Esophagus squamous epithelium (tissue), 5 donors: ENCODE data around the gene ACR. TPM values are rescaled to one million over a fixed set of nuclear protein-coding genes. Genes with fewer than 3 reads are reported as not detected.
A peak's percentile ranks its signal among the peaks of the same experiment; 100 is the strongest.

Experiments used
- DNase-seq: peaks from one replicate; lab custom pipeline; 2025; lab: John Stamatoyannopoulos, UW
- H3K27ac ChIP-seq, 4 donors: fragments of 200-600 bp; sonication (generic); one replicate each; pipeline ENCODE4 v1.5.1; 2016 to 2019; ENCODE audit warnings: mild to moderate bottlenecking in 1 of 4
- H3K27me3 ChIP-seq, 4 donors: fragments of 200-600 bp; sonication (generic); 1 replicate in 3 of 4; 2 replicates in 1 of 4; pipeline versions ENCODE4 v1.5.1 to v1.6.0; 2017 to 2021; ENCODE audit warnings: antibody characterized with exemption in 1 of 4
- H3K36me3 ChIP-seq, 3 donors: fragments of 200-600 bp; sonication (generic); one replicate each; pipeline ENCODE4 v1.5.1; 2016 to 2019
- H3K4me1 ChIP-seq, 3 donors: fragments of 200-600 bp; sonication (generic); one replicate each; pipeline ENCODE4 v1.5.1; 2017 to 2019
- H3K4me3 ChIP-seq, 4 donors: fragments of 200-600 bp; sonication (generic); 1 replicate in 3 of 4; 2 replicates in 1 of 4; pipeline ENCODE4 v1.5.1; 2016 to 2019; ENCODE audit warnings: mild to moderate bottlenecking in 2 of 4, moderate library complexity in 1 of 4
- H3K9me3 ChIP-seq, 3 donors: fragments of 200-600 bp; sonication (generic); one replicate each; pipeline ENCODE4 v1.5.1; 2016 to 2019
- POLR2A ChIP-seq, 4 donors: fragments of 450-650 bp; IDR thresholded peaks; one replicate each; pipeline ENCODE4 v1.6.1; 2017; ENCODE audit warnings: antibody characterized with exemption in 4 of 4, mild to moderate bottlenecking in 4 of 4, moderate library complexity in 3 of 4
- WGBS, 2 donors: methylation state at CpG; one replicate each; pipeline ENCODE4 v1.1.5; 2018; 5-methylcytosine and 5-hydroxymethylcytosine counted together
- intact Hi-C: fragments of 100-400 bp; cut with DNase I; formaldehyde crosslinking; loops from one replicate; pipeline ENCODE4 v1.15.0; 2022
- total RNA-seq, 4 donors: library from RNA; depleted of rRNA; stranded (reverse); fragments of >200 nt; gene quantifications; one replicate each; pipeline ENCODE4 v1.1.0, GENCODE V29; 2016
- TF ChIP-seq, protein P1 (sequence below), 6 experiments: fragments of 450-650 bp in 4 of 6; fragments of 200-600 bp in 2 of 6; sonication (generic) in 2 of 6; IDR thresholded peaks; one replicate each; pipeline ENCODE4 v1.5.1; 2016 to 2019; ENCODE audit warnings: antibody characterized with exemption in 6 of 6, mild to moderate bottlenecking in 4 of 6, moderate library complexity in 4 of 6
- donor health status: DM: yes; HTN: yes; CAD: no.

The ACR gene
- total RNA-seq, 4 donors from 2014 or later = not detected

DNA sequence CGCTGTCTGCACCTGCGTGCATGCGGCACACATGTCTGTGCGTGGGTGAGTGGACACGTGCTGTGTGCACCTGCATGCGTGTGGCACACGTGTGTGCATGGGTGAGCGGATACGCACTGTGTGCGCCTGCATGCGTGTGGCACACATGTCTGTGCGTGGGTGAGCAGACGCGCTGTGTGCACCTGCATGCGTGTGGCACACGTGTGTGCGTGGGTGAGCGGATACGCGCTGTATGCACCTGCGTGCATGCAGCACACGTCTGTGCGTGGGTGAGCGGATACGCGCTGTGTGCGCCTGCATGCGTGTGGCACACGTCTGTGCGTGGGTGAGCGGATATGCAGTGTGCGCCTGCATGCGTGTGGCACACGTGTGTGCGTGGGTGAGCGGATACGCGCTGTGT is 27.1 kb upstream of the ACR start:
- Histone ChIP-seq H3K4me1 (peaks cover 0 to 10% (median 5%) of the 10 kb centered on the region in 3 donors), H3K27ac (no peak overlapping the region), H3K4me3 (no peak overlapping the region), H3K9me3 (no peaks in the 10 kb centered on the region), H3K27me3 (no peaks in the 10 kb centered on the region), H3K36me3 (peaks cover 0 to 32% (median 0%) of the 10 kb centered on the region in 3 donors)
- 90 to 92% methylated on average over 30 to 38 of the region's 38 CpGs for WGBS, 2 donors
- TF ChIP-seq POLR2A (IDR thresholded peaks at IDR 0.05) = no peak
- TF ChIP-seq, protein P1, sequence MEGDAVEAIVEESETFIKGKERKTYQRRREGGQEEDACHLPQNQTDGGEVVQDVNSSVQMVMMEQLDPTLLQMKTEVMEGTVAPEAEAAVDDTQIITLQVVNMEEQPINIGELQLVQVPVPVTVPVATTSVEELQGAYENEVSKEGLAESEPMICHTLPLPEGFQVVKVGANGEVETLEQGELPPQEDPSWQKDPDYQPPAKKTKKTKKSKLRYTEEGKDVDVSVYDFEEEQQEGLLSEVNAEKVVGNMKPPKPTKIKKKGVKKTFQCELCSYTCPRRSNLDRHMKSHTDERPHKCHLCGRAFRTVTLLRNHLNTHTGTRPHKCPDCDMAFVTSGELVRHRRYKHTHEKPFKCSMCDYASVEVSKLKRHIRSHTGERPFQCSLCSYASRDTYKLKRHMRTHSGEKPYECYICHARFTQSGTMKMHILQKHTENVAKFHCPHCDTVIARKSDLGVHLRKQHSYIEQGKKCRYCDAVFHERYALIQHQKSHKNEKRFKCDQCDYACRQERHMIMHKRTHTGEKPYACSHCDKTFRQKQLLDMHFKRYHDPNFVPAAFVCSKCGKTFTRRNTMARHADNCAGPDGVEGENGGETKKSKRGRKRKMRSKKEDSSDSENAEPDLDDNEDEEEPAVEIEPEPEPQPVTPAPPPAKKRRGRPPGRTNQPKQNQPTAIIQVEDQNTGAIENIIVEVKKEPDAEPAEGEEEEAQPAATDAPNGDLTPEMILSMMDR (IDR thresholded peaks at IDR 0.05) = no peak
- DNase-seq = no peak
- intact Hi-C loops = no loop called here

DNA sequence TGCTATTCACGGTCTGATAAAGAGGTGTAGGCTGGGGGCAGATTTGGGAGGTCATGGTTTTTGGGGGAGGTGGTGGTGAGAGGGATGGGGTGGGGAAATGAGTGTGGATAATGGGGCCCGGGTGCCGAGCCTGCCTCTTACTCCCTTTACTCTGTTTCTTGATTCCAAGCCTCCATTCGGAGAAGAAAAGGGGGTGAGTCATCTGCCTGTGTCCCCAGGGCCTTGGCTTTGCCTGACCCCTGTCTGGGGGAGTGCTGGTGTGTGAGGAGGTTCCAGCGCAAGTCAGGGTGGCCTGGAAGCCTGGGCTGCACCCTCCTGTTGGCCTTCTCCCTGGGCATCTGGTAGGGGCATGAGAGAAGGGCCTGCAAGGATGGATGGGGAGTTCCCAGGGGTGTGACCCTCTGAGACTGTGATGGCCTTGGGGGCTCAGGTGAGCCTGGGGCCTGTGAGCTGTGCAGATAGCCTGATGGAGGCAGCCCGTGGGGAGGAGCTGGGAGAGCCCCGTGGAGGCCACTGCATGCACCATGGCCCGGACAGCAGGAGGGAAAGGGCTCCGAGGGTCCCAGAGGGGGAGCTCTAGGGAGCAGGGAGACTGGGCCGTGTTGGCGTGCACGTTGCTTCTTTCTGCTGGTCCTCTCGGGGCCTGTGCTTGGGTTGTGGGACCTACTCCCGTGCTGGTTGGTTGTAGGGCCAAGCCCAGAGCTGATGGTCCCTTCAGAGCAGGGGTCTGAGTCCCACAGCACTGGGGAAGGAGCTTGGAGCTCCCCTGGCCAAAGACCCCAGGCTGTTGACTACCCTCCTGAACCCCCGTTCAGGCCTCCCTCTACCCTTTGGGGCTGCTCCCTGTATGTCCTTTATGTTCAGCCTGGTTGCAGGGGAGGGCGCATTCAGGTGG is 26.3 kb upstream of the ACR start:
- Histone ChIP-seq H3K27ac (no peak overlapping the region), H3K4me1 (peaks cover 0 to 10% (median 5%) of the 10 kb centered on the region in 3 donors), H3K36me3 (peaks cover 0 to 25% (median 0%) of the 10 kb centered on the region in 3 donors), H3K9me3 (no peaks in the 10 kb centered on the region), H3K4me3 (no peak overlapping the region), H3K27me3 (no peaks in the 10 kb centered on the region)
- TF ChIP-seq POLR2A (IDR thresholded peaks at IDR 0.05) = no peak
- DNase-seq = no peak
- WGBS, 2 donors = 31 to 64% methylated on average over 5 of the region's 16 CpGs
- intact Hi-C loops = no loop called here

DNA sequence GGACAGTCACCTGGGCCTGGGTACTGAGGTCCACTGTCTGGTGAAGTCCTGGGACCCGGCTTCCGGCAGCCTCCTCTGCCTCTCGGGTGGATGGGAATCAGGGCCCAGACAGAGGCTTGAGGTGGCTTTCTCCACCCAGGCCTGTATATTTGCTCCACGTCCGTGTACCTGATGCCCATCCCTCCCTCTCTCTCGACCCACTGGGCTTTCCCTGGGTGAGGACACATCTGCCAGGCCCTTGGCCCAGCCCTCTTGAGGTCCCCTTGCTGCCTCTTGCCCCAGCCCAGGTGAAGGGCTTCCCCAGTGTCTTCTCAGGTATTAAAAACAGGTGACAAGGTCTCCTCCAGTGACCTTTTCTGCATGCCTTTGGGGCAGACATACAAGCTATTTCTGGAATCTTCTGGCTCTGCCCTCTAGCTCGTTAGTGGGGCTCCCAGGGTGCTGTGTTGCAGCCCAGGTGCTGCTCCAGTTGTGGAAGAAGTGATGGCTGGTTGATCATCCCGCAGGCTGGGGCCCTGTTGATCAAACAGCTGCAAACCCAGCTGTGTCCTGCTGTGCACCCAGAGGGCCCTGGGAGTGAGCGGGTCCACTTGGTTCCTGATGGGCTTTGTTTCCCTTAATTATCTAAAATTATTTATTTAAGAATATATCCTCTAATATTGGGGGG is 25.5 kb upstream of the ACR start:
- WGBS, 2 donors = 68 to 87% methylated on average over 5 to 7 of the region's 9 CpGs
- peaks cover 0 to 10% (median 5%) of the 10 kb centered on the region in 3 donors for H3K4me1 ChIP-seq
- no peak overlapping the region for H3K27ac ChIP-seq
- H3K9me3 ChIP-seq = no peaks in the 10 kb centered on the region
- H3K36me3 ChIP-seq = peaks cover 0 to 26% (median 0%) of the 10 kb centered on the region in 3 donors
- intact Hi-C loops = no loop called here
- H3K4me3 ChIP-seq = no peak overlapping the region
- DNase-seq = no peak
- no peaks in the 10 kb centered on the region for H3K27me3 ChIP-seq
- TF ChIP-seq, protein P1 (IDR thresholded peaks at IDR 0.05) = no peak
- no peak for TF ChIP-seq POLR2A (IDR thresholded peaks at IDR 0.05)

DNA sequence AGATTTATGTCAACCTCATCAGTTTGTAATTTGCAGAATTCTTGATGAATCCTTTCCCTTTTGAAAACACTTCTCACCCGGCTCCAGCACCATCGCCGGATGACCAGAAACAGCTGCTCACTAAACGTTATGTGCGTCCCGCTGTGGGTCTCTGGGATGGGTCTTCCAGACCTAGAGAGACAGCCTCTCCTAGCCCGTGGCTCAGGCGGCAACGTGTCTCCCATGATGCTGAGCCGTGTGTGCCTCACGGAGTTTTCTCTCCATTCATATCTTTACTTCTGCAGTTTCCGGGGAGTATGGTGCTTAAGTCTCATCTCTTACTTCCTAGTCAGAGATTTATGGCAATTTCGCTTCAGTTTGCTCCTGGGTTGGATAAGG is 25.0 kb upstream of the ACR start:
- Histone ChIP-seq H3K4me1 (peaks cover 0 to 10% (median 5%) of the 10 kb centered on the region in 3 donors), H3K9me3 (no peaks in the 10 kb centered on the region), H3K27me3 (no peaks in the 10 kb centered on the region), H3K4me3 (no peak overlapping the region), H3K36me3 (peaks cover 0 to 31% (median 0%) of the 10 kb centered on the region in 3 donors), H3K27ac (peak overlapping the region in 1 of 4 donors; percentile 40)
- 71 to 82% methylated on average over 13 of the region's 13 CpGs for WGBS, 2 donors
- intact Hi-C loops = no loop called here
- no peak for TF ChIP-seq POLR2A (IDR thresholded peaks at IDR 0.05)
- TF ChIP-seq, protein P1 (IDR thresholded peaks at IDR 0.05) = no peak
- DNase-seq = no peak

DNA sequence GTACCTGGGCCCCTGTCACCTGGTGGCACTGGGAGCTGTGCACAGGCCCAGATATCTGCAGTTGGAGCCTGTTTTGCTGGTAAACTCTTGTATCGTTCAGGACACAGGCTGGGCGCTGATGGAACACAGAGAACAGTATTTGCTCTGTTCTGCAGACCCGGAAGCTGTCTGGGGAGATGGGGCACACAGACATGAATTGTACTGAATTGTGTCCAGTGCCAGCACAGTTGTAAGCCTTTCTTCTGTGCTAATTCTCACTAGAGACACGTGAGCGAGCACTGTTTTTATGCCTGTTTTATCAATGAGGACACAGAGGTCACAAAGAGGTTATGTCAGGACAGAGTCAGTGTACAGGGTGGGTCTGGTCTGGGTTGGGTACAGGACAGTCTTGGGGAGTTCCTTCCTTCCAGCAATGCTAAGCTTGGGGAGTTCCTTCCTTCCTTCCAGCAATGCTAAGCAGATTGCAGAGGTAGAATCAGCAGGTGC is 24.4 kb upstream of the ACR start:
- no peak overlapping the region for H3K4me3 ChIP-seq
- no peak for TF ChIP-seq POLR2A (IDR thresholded peaks at IDR 0.05)
- TF ChIP-seq, protein P1 (IDR thresholded peaks at IDR 0.05) = no peak
- no peak for DNase-seq
- no peaks in the 10 kb centered on the region for H3K27me3 ChIP-seq
- H3K4me1 ChIP-seq = peaks cover 0 to 10% (median 5%) of the 10 kb centered on the region in 3 donors
- 62 to 84% methylated on average over 4 to 5 of the region's 5 CpGs for WGBS, 2 donors
- H3K9me3 ChIP-seq = no peaks in the 10 kb centered on the region
- peak overlapping the region in 1 of 4 donors; percentile 40 for H3K27ac ChIP-seq
- H3K36me3 ChIP-seq = peaks cover 0 to 31% (median 0%) of the 10 kb centered on the region in 3 donors
- intact Hi-C loops = no loop called here
